Measurements from ENCODE around the gene SMPD3.

Gene SMPD3

DNA sequence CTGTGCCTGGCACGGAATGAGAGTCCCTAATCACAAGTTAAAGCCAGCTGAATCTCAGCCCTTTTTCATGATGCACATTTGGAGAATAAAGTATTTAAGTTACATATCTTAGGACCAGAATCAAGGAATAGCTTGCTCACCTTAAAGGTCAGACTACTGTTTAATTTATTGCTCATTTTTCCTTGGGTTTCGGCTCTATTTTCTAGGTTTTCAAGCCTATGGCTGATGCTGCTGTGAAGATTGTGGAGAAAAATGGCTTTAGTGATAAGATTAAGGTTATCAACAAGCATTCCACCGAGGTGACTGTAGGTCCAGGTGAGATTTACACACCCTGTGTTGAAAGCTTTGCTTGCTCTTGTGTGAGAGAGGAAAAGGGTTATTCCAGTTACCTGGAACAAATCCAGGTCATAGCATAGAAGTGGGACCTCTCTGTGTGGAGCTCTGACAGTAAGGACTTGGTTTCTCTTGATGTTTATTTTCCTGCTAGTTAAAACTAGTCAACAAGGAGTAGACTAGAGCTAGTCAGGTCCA, 119.4 kb downstream of the SMPD3 start:
- DNase-seq (ENCODE audit: low spot score), result no peak

GRCh38 chr16:68328151-68328859, 120.0 kb downstream of the SMPD3 start:
- peak; percentile 91 for DNase-seq (ENCODE audit: low spot score)

- DNase-seq (ENCODE audit: low spot score), result no peak
Observed at GRCh38 chr16:68324780-68325357, 123.4 kb downstream of the SMPD3 start.

DNA sequence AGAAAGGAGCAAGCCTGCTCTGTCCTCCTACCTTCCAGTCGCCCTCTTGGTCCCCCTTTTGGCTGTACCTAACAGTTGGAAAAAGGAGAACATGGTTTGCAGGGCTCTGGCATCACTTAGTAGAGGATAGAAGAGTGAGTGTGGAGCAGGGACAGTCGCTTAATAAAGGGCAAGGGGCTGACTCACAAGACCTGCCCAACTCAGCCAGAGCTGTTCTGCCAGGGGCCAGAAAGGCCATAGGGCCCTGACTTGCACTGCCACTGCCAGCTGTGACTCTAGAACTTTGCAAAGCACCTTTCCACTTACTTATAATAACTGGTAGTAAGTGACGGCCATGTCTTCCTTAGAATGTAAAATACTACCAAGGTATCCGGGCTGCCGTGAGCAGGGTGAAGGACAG, 124.0 kb downstream of the SMPD3 start:
- no peak for DNase-seq (ENCODE audit: low spot score)

DNA sequence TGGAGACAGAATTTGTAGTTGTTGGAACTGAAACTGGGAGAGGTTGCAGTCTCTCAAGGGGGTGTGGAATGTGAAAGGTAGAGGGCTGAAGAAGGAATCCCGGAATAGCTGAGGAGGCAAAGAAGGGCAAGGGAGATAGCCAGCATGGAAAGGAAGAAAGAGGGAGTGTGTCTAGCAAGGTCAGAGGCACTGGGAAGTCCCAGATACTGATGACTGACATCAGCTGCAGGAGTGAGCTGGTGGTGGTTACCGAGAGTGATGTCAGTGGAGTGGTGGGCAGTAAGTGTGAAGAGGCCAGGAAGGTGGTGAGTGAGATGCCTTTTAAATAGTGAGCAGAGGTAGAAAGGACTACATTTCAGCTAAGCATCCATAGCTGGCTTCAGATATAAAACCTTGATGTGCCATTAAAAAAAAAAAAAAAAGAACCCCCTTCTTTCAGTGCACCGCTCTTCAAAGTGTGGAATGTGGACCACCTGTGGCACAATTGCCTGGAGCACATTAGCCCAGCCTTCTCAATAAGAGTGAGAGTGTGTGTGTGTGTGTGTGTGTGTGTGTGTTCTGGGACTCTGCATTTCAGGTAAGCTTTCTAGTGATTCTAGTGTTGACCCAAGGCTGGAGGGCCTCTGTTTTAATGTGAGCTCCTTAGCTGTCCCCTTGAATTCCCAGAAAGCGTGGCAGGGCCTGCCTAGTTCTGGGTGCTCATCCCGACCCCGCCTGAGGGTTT, 129.0 kb downstream of the SMPD3 start:
- DNase-seq (ENCODE audit: low spot score), result no peak

- no peak for DNase-seq (ENCODE audit: low spot score)
Observed at GRCh38 chr16:68313116-68313515, 135.2 kb downstream of the SMPD3 start.

DNA sequence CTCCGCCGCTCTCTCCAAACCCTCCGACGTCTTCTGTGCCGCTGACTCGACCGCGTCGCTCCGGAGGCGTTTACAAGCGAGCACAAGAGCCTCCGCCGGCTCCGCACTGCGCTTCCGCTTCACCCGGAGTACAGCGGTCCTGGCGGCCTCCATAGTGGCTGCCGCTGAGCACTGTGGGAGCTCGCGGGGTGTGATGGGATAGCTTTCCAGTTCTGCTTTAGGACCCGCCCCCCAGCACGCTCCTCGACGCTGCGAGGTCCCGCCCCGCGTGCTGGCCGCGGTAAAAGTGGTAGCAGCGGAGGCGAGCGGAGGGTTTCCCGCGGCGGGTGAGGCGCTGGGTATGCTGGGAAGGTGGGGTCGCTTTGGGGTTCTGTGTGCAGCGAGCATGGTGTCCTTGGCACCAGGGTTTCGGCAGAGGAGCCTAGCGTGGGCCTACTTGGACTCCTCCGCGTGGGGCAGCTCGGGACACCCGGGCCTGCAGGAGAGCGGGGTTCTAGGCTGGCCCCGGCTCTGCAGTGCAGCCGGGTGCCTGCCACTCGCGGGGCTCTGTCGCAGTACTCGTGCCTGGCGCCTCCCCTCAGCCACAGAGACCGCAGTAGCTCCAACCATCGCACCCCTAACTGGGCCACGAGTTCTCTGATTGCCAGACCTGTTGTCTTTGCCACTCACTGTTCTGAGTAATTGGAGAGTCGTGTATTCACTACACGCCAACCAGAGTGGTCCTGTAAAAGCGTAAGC, 137.4 kb downstream of the SMPD3 start, which contains the start of the genes PRMT7 and SLC7A6OS:
Gene PRMT7, plus strand, starts transcription at position 246 of the 738 bp plus-strand sequence. CDS start 4,961 bp downstream, outside the sequence.
Gene SLC7A6OS, minus strand, starts transcription at position 173 of the 738 bp plus-strand sequence. Its CDS starts 20 bp downstream, at position 153.
- DNase-seq (ENCODE audit: low spot score), result peak; percentile 98

DNA sequence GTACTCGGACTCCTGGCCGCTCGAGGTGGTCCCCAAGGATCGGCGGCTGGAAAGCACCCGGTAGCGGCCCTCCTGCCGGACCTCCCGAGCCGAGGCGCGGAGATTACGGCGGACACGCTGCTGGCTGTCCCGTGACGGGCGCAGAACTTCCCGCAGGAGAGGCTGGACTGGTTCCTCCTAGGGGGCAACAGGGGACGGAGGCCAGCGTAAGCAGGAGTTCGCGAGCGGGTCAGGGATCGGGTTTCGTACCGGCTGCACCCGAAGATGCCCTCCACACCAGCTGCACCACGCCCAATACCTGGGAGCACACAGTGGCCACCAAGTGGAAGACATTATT, 137.9 kb downstream of the SMPD3 start:
- peak; percentile 62 for DNase-seq (ENCODE audit: low spot score)

DNA sequence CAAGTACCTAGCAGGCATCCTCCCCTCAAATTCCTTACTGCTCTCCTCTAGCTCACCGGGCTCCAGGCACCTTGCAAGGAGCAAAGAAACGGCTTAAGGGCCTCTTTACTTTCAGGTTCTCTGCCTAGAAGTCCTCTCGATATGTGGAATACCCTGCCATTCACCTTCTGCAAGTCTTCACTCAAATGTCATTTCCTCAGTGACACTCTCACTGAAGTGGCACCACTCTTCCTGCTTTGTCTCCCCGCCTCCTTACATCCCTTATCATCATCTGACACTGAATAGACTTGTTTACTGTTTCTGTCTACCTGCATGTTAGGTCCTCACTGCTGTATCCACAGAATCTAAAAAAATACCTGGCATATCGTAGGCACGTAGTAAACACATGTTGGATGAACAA, 138.5 kb downstream of the SMPD3 start:
- DNase-seq (ENCODE audit: low spot score), result no peak

All from GM03348 (cell line).